CD4-positive, alpha-beta memory T cell (primary cell): Measurements from ENCODE around the gene MAB21L4. TPM values are rescaled to one million over a fixed set of nuclear protein-coding genes. Genes with fewer than 3 reads are reported as not detected.

ENCODE experiments used
- CTCF ChIA-PET: fragments of 350-600 bp; sonication (Branson Sonifier 250); formaldehyde crosslinking; loops from one replicate; lab custom pipeline; 2021; ENCODE audit warnings: inconsistent platforms; ENCODE audit not compliant: partially characterized antibody; lab: Charles Lee
- POLR2A ChIA-PET: fragments of 350-600 bp; sonication (Branson Sonifier 250); formaldehyde crosslinking; loops from one replicate; lab custom pipeline; 2021; ENCODE audit not compliant: partially characterized antibody; lab: Charles Lee
- DNase-seq, 5 donors: peaks; one replicate each; pipeline versions ENCODE4 v3.0.0 to v3.0.0-alpha.2; 2020 to 2022; ENCODE audit warnings: mixed read lengths in 1 of 5
- H3K27ac ChIP-seq: one replicate; pipeline ENCODE4 v1.7.0; 2013; ENCODE audit warnings: low read depth, low read length
- H3K27me3 ChIP-seq: 2 replicates; pipeline ENCODE4 v1.7.0; 2013; ENCODE audit warnings: mild to moderate bottlenecking, low read length, moderate library complexity; ENCODE audit not compliant: insufficient read depth
- H3K36me3 ChIP-seq: 2 replicates; pipeline ENCODE4 v1.7.0; 2013; ENCODE audit warnings: mild to moderate bottlenecking, low read length, moderate library complexity; ENCODE audit not compliant: insufficient read depth
- H3K4me1 ChIP-seq: 2 replicates; pipeline ENCODE4 v1.7.0; 2013; ENCODE audit warnings: mild to moderate bottlenecking, low read length, moderate library complexity; ENCODE audit not compliant: insufficient read depth
- H3K4me3 ChIP-seq, 2 donors: one replicate each; pipeline ENCODE4 v1.7.0; 2013; ENCODE audit warnings: low read length in 2 of 2, mild to moderate bottlenecking in 1 of 2
- H3K9me3 ChIP-seq, 2 donors: one replicate each; pipeline ENCODE4 v1.7.0; 2013; ENCODE audit warnings: low read length in 2 of 2, control low read depth in 1 of 2; ENCODE audit not compliant: control insufficient read depth in 1 of 2
- H3K27ac Mint-ChIP-seq, 7 donors: one replicate each; pipeline ENCODE4 v1.8.0; 2020 to 2021; ENCODE audit warnings: mixed read lengths in 7 of 7, mild to moderate bottlenecking in 6 of 7, inconsistent platforms in 3 of 7, moderate library complexity in 3 of 7
- H3K27me3 Mint-ChIP-seq, 2 donors: one replicate each; pipeline ENCODE4 v1.8.0; 2020 to 2021; ENCODE audit warnings: mixed read lengths in 2 of 2
- H3K36me3 Mint-ChIP-seq, 2 donors: one replicate each; pipeline ENCODE4 v1.8.0; 2020 to 2021; ENCODE audit warnings: mixed read lengths in 2 of 2, inconsistent platforms in 1 of 2, mild to moderate bottlenecking in 1 of 2
- H3K4me1 Mint-ChIP-seq, 4 donors: one replicate each; pipeline ENCODE4 v1.8.0; 2020 to 2021; ENCODE audit warnings: mixed read lengths in 4 of 4, mild to moderate bottlenecking in 1 of 4
- H3K4me3 Mint-ChIP-seq, 8 donors: one replicate each; pipeline ENCODE4 v1.8.0; 2020 to 2021; ENCODE audit warnings: mixed read lengths in 8 of 8, mild to moderate bottlenecking in 7 of 8, moderate library complexity in 6 of 8, inconsistent platforms in 3 of 8
- H3K9me3 Mint-ChIP-seq, 8 donors: one replicate each; pipeline ENCODE4 v1.8.0; 2020 to 2021; ENCODE audit warnings: mixed read lengths in 8 of 8, mild to moderate bottlenecking in 5 of 8, inconsistent platforms in 3 of 8, moderate library complexity in 1 of 8
- intact Hi-C: fragments of 100-400 bp; cut with micrococcal nuclease; formaldehyde crosslinking; loops from one replicate; pipeline ENCODE4 v1.15.1; 2023
- polyA plus RNA-seq, 2 donors: library from polyadenylated mRNA; unstranded; fragments of 300-500 nt; fragmentation: Illumina TruSeq; gene quantifications; one replicate each; pipeline ENCODE4 v1.2.3, GENCODE V29; 2021
- total RNA-seq, 2 experiments: library from RNA; stranded (reverse); gene quantifications; one replicate each; pipeline ENCODE4 v1.2.3, GENCODE V29; 2021

Gene MAB21L4
- total and polyA plus RNA-seq, 4 experiments from 2014 or later, result not detected

GRCh38 chr2:240913810-240914644 lies 18.1 kb upstream of the MAB21L4 start:
- ChIA-PET POLR2A (interaction anchor here (0.5 kb wide), 1 partner anchor 232 kb away, joined by 3 read pairs; no protein-coding TSS in a partner anchor), CTCF (interaction anchor here (0.8 to 1.7 kb wide), 10 partner anchors 12 to 478 kb away, joined by 3 to 5 read pairs (median 3); partner anchors contain the start of gene PASK)
- Mint-ChIP-seq H3K4me1 (no peaks in the 10 kb centered on the region), H3K9me3 (no peaks in the 10 kb centered on the region), H3K36me3 (no peaks in the 10 kb centered on the region), H3K27me3 (peaks cover 19 to 20% of the 10 kb centered on the region in 2 donors), H3K4me3 (no peak overlapping the region), H3K27ac (no peak overlapping the region)
- Histone ChIP-seq H3K9me3 (no peaks in the 10 kb centered on the region), H3K27me3 (no peaks in the 10 kb centered on the region), H3K27ac (no peak overlapping the region), H3K4me3 (no peak overlapping the region), H3K4me1 (no peaks in the 10 kb centered on the region), H3K36me3 (no peaks in the 10 kb centered on the region)
- peak in 4 of 5 donors; percentile 44 to 56 (median 50) for DNase-seq
- intact Hi-C loops, result loop anchor here (2.0 kb wide), 2 partner anchors 75 to 165 kb away; no protein-coding TSS in a partner anchor

- no peak overlapping the region for H3K4me3 Mint-ChIP-seq
- Histone ChIP-seq H3K36me3 (no peaks in the 10 kb centered on the region), H3K4me3 (no peak overlapping the region), H3K27ac (no peak overlapping the region), H3K27me3 (no peaks in the 10 kb centered on the region), H3K9me3 (no peaks in the 10 kb centered on the region), H3K4me1 (no peaks in the 10 kb centered on the region)
- H3K27ac Mint-ChIP-seq, result no peak overlapping the region
- no peak for DNase-seq
- H3K27me3 Mint-ChIP-seq, result peaks cover 19 to 20% of the 10 kb centered on the region in 2 donors
- H3K4me1 Mint-ChIP-seq, result no peaks in the 10 kb centered on the region
- ChIA-PET POLR2A (interaction anchor here (0.5 kb wide), 1 partner anchor 233 kb away, joined by 3 read pairs; no protein-coding TSS in a partner anchor), CTCF (interaction anchor here (1.4 kb wide), 1 partner anchor 77 kb away, joined by 3 read pairs; no protein-coding TSS in a partner anchor)
- no peaks in the 10 kb centered on the region for H3K36me3 Mint-ChIP-seq
- intact Hi-C loops, result loop anchor here (2.0 kb wide), 1 partner anchor 76 kb away; no protein-coding TSS in a partner anchor
- no peaks in the 10 kb centered on the region for H3K9me3 Mint-ChIP-seq
These were observed 17.2 kb upstream of the MAB21L4 start for GRCh38 chr2:240912878-240913809.

GRCh38 chr2:240911641-240912265 lies 15.8 kb upstream of the MAB21L4 start:
- ChIA-PET POLR2A (no interaction called here), CTCF (interaction anchor here (1.0 kb wide), 1 partner anchor 75 kb away, joined by 3 read pairs; no protein-coding TSS in a partner anchor)
- Histone ChIP-seq H3K4me1 (no peaks in the 10 kb centered on the region), H3K27me3 (no peaks in the 10 kb centered on the region), H3K27ac (no peak overlapping the region), H3K36me3 (no peaks in the 10 kb centered on the region), H3K4me3 (no peak overlapping the region), H3K9me3 (no peaks in the 10 kb centered on the region)
- no peaks in the 10 kb centered on the region for H3K9me3 Mint-ChIP-seq
- H3K27me3 Mint-ChIP-seq, result peaks cover 17 to 19% of the 10 kb centered on the region in 2 donors
- H3K4me3 Mint-ChIP-seq, result no peak overlapping the region
- H3K4me1 Mint-ChIP-seq, result no peaks in the 10 kb centered on the region
- intact Hi-C loops, result loop anchor here (2.0 kb wide), 1 partner anchor 77 kb away; no protein-coding TSS in a partner anchor
- H3K27ac Mint-ChIP-seq, result no peak overlapping the region
- no peaks in the 10 kb centered on the region for H3K36me3 Mint-ChIP-seq
- DNase-seq, result no peak

- Mint-ChIP-seq H3K27ac (no peak overlapping the region), H3K9me3 (no peaks in the 10 kb centered on the region), H3K27me3 (peaks cover 14 to 16% of the 10 kb centered on the region in 2 donors), H3K4me3 (no peak overlapping the region), H3K36me3 (no peaks in the 10 kb centered on the region), H3K4me1 (no peaks in the 10 kb centered on the region)
- Histone ChIP-seq H3K27me3 (no peaks in the 10 kb centered on the region), H3K4me1 (no peaks in the 10 kb centered on the region), H3K4me3 (no peak overlapping the region), H3K27ac (no peak overlapping the region), H3K36me3 (no peaks in the 10 kb centered on the region), H3K9me3 (no peaks in the 10 kb centered on the region)
- no peak for DNase-seq
- intact Hi-C loops, result no loop called here
- POLR2A ChIA-PET, result no interaction called here
- CTCF ChIA-PET, result no interaction called here
These were observed 13.4 kb upstream of the MAB21L4 start for GRCh38 chr2:240909216-240909974.

- intact Hi-C loops, result no loop called here
- no peak overlapping the region for H3K27ac Mint-ChIP-seq
These were observed 11.1 kb upstream of the MAB21L4 start for GRCh38 chr2:240906911-240907590.

More at GRCh38 chr2:240906911-240907590, 11.1 kb upstream of the MAB21L4 start:
- Histone ChIP-seq H3K9me3 (no peaks in the 10 kb centered on the region), H3K4me3 (no peak overlapping the region), H3K4me1 (no peaks in the 10 kb centered on the region), H3K36me3 (no peaks in the 10 kb centered on the region), H3K27ac (no peak overlapping the region), H3K27me3 (no peaks in the 10 kb centered on the region)
- no peaks in the 10 kb centered on the region for H3K36me3 Mint-ChIP-seq
- peaks cover 4 to 12% of the 10 kb centered on the region in 2 donors for H3K27me3 Mint-ChIP-seq
- POLR2A ChIA-PET, result no interaction called here
- DNase-seq, result no peak
- no peaks in the 10 kb centered on the region for H3K9me3 Mint-ChIP-seq
- H3K4me3 Mint-ChIP-seq, result no peak overlapping the region
- CTCF ChIA-PET, result no interaction called here
- no peaks in the 10 kb centered on the region for H3K4me1 Mint-ChIP-seq
